A549 (cell line): ENCODE data around the gene SMIM14. TPM values are rescaled to one million over a fixed set of nuclear protein-coding genes. Genes with fewer than 3 reads are reported as not detected.

ENCODE experiments used
- CBX2 ChIP-seq: fragments of 200-600 bp; sonication (generic); IDR thresholded peaks from 2 replicates; pipeline ENCODE4 v1.6.1; 2016; ENCODE audit warnings: low read depth, mild to moderate bottlenecking, borderline replicate concordance
- CEBPB ChIP-seq, 2 experiments: fragments of >200 bp in 1 of 2; sonication (Bioruptor Twin) in 1 of 2; formaldehyde crosslinking in 1 of 2; IDR thresholded peaks; 2 replicates each; pipeline ENCODE4 v1.6.1; 2012 to 2016
- CHD2 ChIP-seq: fragments of 150-350 bp; IDR thresholded peaks from 2 replicates; pipeline ENCODE4 v1.6.1; 2014; ENCODE audit warnings: low read length; ENCODE audit not compliant: partially characterized antibody
- CTCF ChIP-seq: fragments of >200 bp; sonication (Bioruptor Twin); formaldehyde crosslinking; IDR thresholded peaks from 3 replicates; pipeline ENCODE4 v1.5.1; 2016
- ELK1 ChIP-seq: fragments of 150-350 bp; IDR thresholded peaks from 2 replicates; pipeline ENCODE4 v1.6.1; 2014; ENCODE audit warnings: low read depth, mild to moderate bottlenecking, low read length
- EP300 ChIP-seq, 2 experiments: fragments of >200 bp; sonication (Bioruptor Twin); formaldehyde crosslinking; IDR thresholded peaks; 2 replicates in 1 of 2; 3 replicates in 1 of 2; pipeline ENCODE4 v1.6.1; 2016 to 2017
- FOSB ChIP-seq: fragments of 250-450 bp; sonication (Bioruptor Pico); IDR thresholded peaks from 2 replicates; pipeline ENCODE4 v1.5.0; 2020; ENCODE audit warnings: mild to moderate bottlenecking, moderate library complexity
- GATA3 ChIP-seq: IDR thresholded peaks from 2 replicates; pipeline ENCODE4 v1.6.1; 2012; ENCODE audit warnings: borderline replicate concordance
- HEYL ChIP-seq: fragments of 250-450 bp; sonication (Bioruptor Pico); IDR thresholded peaks from 2 replicates; pipeline ENCODE4 v1.8.0; 2021; ENCODE audit warnings: mild to moderate bottlenecking, moderate library complexity
- HOXA7 ChIP-seq: fragments of 250-450 bp; sonication (Bioruptor Pico); IDR thresholded peaks from 2 replicates; pipeline ENCODE4 v1.5.0; 2020; ENCODE audit warnings: mild to moderate bottlenecking, moderate library complexity
- HOXB13 ChIP-seq: fragments of 250-450 bp; sonication (Bioruptor Pico); IDR thresholded peaks from 2 replicates; pipeline ENCODE4 v1.5.0; 2020; ENCODE audit warnings: low read depth, mild to moderate bottlenecking, moderate library complexity
- JUN ChIP-seq, 2 experiments: fragments of >200 bp; sonication (Bioruptor Twin); formaldehyde crosslinking; IDR thresholded peaks; 2 replicates in 1 of 2; 3 replicates in 1 of 2; pipeline ENCODE4 v1.6.1; 2016 to 2017
- JUNB ChIP-seq: fragments of >200 bp; sonication (Bioruptor Twin); formaldehyde crosslinking; IDR thresholded peaks from 2 replicates; pipeline ENCODE4 v1.6.1; 2016
- KDM1A ChIP-seq: fragments of 200-600 bp; sonication (generic); IDR thresholded peaks from 2 replicates; pipeline ENCODE4 v1.6.1; 2016; ENCODE audit warnings: low read depth, mild to moderate bottlenecking
- KDM5A ChIP-seq: fragments of 200-600 bp; sonication (generic); IDR thresholded peaks from 2 replicates; pipeline ENCODE4 v1.6.1; 2016; ENCODE audit warnings: antibody characterized with exemption, mild to moderate bottlenecking
- MAFK ChIP-seq: fragments of 450-650 bp; IDR thresholded peaks from 2 replicates; pipeline ENCODE4 v1.6.1; 2014; ENCODE audit not compliant: partially characterized antibody
- NFE2L2 ChIP-seq: fragments of 150-350 bp; conservative IDR thresholded peaks from 2 replicates; pipeline ENCODE4 v1.6.1; 2014; ENCODE audit warnings: low read length
- NPAS2 ChIP-seq: fragments of 250-450 bp; sonication (Bioruptor Pico); IDR thresholded peaks from 2 replicates; pipeline ENCODE4 v1.8.0; 2022; ENCODE audit warnings: mild to moderate bottlenecking, moderate library complexity, borderline replicate concordance
- NR3C1 ChIP-seq: fragments of >200 bp; sonication (Bioruptor Twin); formaldehyde crosslinking; IDR thresholded peaks from 3 replicates; pipeline ENCODE4 v1.6.1; 2017
- PBX3 ChIP-seq: IDR thresholded peaks from 2 replicates; pipeline ENCODE4 v1.6.1; 2012
- PHF8 ChIP-seq: fragments of 200-600 bp; sonication (generic); IDR thresholded peaks from 2 replicates; pipeline ENCODE4 v1.6.1; 2016; ENCODE audit warnings: low read depth, mild to moderate bottlenecking, antibody characterized with exemption, moderate library complexity, borderline replicate concordance
- POLR2A ChIP-seq: IDR thresholded peaks from 2 replicates; pipeline ENCODE4 v1.6.1; 2012; ENCODE audit warnings: mild to moderate bottlenecking, low read length
- POLR2AphosphoS2 ChIP-seq: conservative IDR thresholded peaks from 2 replicates; pipeline ENCODE4 v1.6.1; 2012; ENCODE audit warnings: low read length, improper control_type of control experiment, inconsistent platforms
- REST ChIP-seq: fragments of 200-600 bp; sonication (generic); IDR thresholded peaks from 2 replicates; pipeline ENCODE4 v1.6.1; 2016; ENCODE audit warnings: antibody characterized with exemption, mild to moderate bottlenecking, moderate library complexity
- SREBF2 ChIP-seq: fragments of 450-650 bp; IDR thresholded peaks from 2 replicates; pipeline ENCODE4 v1.6.1; 2014; ENCODE audit warnings: mild to moderate bottlenecking, moderate library complexity
- TP53 ChIP-seq: fragments of 250-450 bp; sonication (Bioruptor Pico); IDR thresholded peaks from 2 replicates; pipeline ENCODE4 v1.5.0; 2021; ENCODE audit warnings: mild to moderate bottlenecking, moderate library complexity
- ZC3H11A ChIP-seq: fragments of 450-650 bp; IDR thresholded peaks from 2 replicates; pipeline ENCODE4 v1.6.1; 2014; ENCODE audit warnings: antibody characterized with exemption, mild to moderate bottlenecking
- ZFP36 ChIP-seq: fragments of 450-650 bp; IDR thresholded peaks from 2 replicates; pipeline ENCODE4 v1.6.1; 2014; ENCODE audit warnings: borderline replicate concordance; ENCODE audit not compliant: partially characterized antibody
- ZNF302 ChIP-seq: fragments of 250-450 bp; sonication (Bioruptor Pico); IDR thresholded peaks from 2 replicates; pipeline ENCODE4 v1.9.0; 2021; ENCODE audit warnings: inconsistent platforms, mild to moderate bottlenecking, moderate library complexity
- ZSCAN20 ChIP-seq: fragments of 250-450 bp; sonication (Bioruptor Pico); IDR thresholded peaks from 2 replicates; pipeline ENCODE4 v1.8.0; 2022; ENCODE audit warnings: mild to moderate bottlenecking, moderate library complexity
- polyA plus RNA-seq, 4 experiments: library from polyadenylated mRNA; depleted of rRNA in 3 of 4; stranded (reverse); fragments of >200 nt; fragmentation: RNase III in 1 of 4; extraction: RNeasy Plus Mini Kit Qiagen cat#74134 plus additional on column Dnase treatment in 1 of 4; gene quantifications; 2 replicates in 3 of 4; 3 replicates in 1 of 4; pipeline ENCODE4 v1.2.3, GENCODE V29; 2011 to 2017

The SMIM14 gene
- polyA plus RNA-seq, 2 of the 4 experiments (the other 2 are of a cell fraction), result 20.5 to 81.3 TPM

GRCh38 chr4:39621582-39621981, 17.1 kb downstream of the SMIM14 start (continued):
- TF ChIP-seq REST, result no peak
- no peak for TF ChIP-seq HEYL (CRISPR knock-in tag)
- TF ChIP-seq SREBF2, result no peak
- 0 out of 2 replicates have a peak, but pooled peaks have one; percentile 13 for TF ChIP-seq NFE2L2
- TF ChIP-seq KDM1A, result no peak
- no peak for TF ChIP-seq ZSCAN20 (CRISPR knock-in tag)
- TF ChIP-seq ZFP36, result no peak
- peak; percentile 60 for TF ChIP-seq JUNB
- TF ChIP-seq CBX2, result no peak
- no peak for TF ChIP-seq NR3C1
- no peak for TF ChIP-seq PBX3
- no peak for TF ChIP-seq CTCF
- TF ChIP-seq CEBPB (IDR thresholded peaks at IDR 0.05), result no peak; a peak in 1 of 4 replicates
- TF ChIP-seq PHF8, result no peak
- no peak; a peak in 1 of 5 replicates for TF ChIP-seq EP300 (IDR thresholded peaks at IDR 0.05)
- TF ChIP-seq MAFK, result no peak
- TF ChIP-seq JUN (IDR thresholded peaks at IDR 0.05), result no peak; a peak in 1 of 5 replicates
- no peak; the same call in 1 of the 2 replicates for TF ChIP-seq ZC3H11A
- no peak for TF ChIP-seq HOXB13 (CRISPR knock-in tag)
- TF ChIP-seq ELK1, result no peak
- TF ChIP-seq POLR2A, result no peak
- TF ChIP-seq POLR2AphosphoS2, result no peak
- no peak for TF ChIP-seq TP53 (CRISPR knock-in tag)
- TF ChIP-seq ZNF302 (CRISPR knock-in tag), result no peak
- no peak for TF ChIP-seq FOSB (CRISPR knock-in tag)
- no peak for TF ChIP-seq KDM5A
- peak; percentile 25; the same call in 1 of the 2 replicates for TF ChIP-seq GATA3
- no peak for TF ChIP-seq HOXA7
- no peak for TF ChIP-seq CHD2
- no peak for TF ChIP-seq NPAS2 (CRISPR knock-in tag)
